NCI-H2227 treated with DMSO at 0.1 percent for 48 hours (cell line): ENCODE measurements around the gene VPS35.

Source experiments
- DNase-seq: peaks from one replicate; lab custom pipeline; 2025; lab: John Stamatoyannopoulos, UW

Gene VPS35

DNA sequence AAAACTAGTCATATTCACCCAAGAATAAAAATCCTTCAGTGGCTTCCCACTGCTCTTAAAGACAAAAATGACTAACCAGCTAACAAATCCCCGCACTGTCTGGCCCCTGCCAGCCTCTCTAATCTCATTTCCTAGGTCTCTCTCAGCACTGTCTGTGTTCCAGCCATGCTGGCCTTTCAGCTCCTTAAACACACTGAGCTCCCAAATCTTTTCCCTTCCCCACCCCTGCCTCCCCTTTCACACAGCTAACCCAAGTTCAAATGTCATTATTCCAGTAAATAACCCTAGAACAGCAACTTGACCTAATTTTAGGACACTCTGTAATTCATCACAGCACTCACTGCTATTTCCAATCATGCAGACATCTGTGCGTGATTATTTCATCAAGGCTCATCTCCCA, 75.6 kb downstream of the VPS35 start:
- DNase-seq: no peak

DNA sequence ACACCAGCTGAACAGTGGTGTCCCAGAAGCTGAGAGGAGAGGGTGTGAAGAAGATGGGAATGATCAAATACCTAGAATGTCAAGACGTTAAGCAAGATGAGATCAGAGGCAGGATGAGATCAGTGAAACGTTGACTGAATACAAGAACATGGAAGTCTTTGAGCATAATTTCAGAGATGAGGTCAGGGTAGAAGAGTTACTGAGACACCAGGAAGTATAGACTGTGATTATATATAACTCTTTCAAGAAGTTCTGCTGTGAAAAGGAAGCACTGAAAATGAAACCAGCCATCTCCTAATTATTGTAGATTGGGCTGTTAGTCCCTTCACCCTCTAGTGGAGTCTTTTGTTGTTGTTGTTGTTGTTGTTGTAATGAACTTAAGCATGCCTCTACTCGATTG, 76.9 kb downstream of the VPS35 start:
- no peak for DNase-seq

DNA sequence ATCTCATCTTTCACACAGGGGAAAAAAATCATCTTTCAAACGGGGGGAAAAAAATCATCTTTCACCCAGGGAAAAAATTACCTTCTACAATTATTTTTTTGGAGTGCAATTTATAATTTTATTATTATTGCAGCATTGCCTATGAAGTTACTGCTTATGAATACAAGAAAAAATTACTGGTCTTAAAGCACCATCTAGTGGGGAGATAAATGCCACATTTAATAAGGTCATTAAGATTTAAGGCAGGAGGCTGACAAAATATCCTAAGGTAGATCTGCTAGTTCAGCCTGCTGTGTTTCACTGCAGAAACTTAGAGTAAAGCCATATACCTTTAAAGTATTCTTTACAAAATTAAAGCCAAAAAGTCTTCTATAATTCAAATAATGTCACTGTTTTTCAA, 81.4 kb downstream of the VPS35 start:
- no peak for DNase-seq

DNA sequence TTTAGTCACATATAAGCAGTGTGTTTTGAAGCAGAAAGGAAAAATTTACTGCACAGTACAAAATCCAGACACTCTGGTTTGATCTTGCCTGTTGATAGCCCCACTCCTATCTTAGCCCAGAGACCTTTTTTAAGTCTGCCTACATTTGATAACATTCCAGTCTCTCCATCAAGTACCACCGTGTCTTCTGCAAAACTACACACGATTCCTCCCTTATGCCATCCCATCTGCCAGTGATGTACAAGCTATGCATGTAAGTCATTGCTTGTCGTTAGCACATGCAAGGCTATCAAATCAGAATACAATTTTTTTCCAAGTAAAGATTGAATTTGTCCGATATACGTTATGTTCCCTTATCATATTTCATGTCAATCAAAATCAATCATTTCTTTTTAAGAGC, 82.7 kb downstream of the VPS35 start:
- no peak for DNase-seq
